ENCODE results near the gene ORMDL1. TPM values are rescaled to one million over a fixed set of nuclear protein-coding genes. Genes with fewer than 3 reads are reported as not detected.
A peak's percentile ranks its signal among the peaks of the same experiment; 100 is the strongest.

Gene ORMDL1
- total RNA-seq, 2 experiments from 2014 or later: 34.6 to 37.3 TPM

- H3K4me3 Mint-ChIP-seq: no peak overlapping the region
- no peaks in the 10 kb centered on the region for H3K9me3 Mint-ChIP-seq
- no peak overlapping the region for H3K27ac Mint-ChIP-seq
- peaks cover 7% of the 10 kb centered on the region for H3K4me1 Mint-ChIP-seq (ENCODE audit: low read depth)
- CTCF ChIA-PET: interaction anchor here (0.8 to 2.1 kb wide), 2 partner anchors 9 to 37 kb away, joined by 3 to 6 read pairs; partner anchors contain the start of gene OSGEPL1
- H3K27me3 Mint-ChIP-seq (ENCODE audit: low read depth): no peaks in the 10 kb centered on the region
- DNase-seq: no peak
- H3K36me3 Mint-ChIP-seq (ENCODE audit: low read depth): peaks cover 22% of the 10 kb centered on the region
- intact Hi-C loops (cut with micrococcal nuclease): no loop called here
These were observed 15.4 kb upstream of the ORMDL1 start for GRCh38 chr2:189799531-189799930.

GRCh38 chr2:189799030-189799331 is 14.8 kb upstream of the ORMDL1 start:
- DNase-seq: no peak
- peaks cover 23% of the 10 kb centered on the region for H3K36me3 Mint-ChIP-seq (ENCODE audit: low read depth)

GRCh38 chr2:189798312-189799029 is 14.3 kb upstream of the ORMDL1 start:
- intact Hi-C loops (cut with micrococcal nuclease): loop anchor here (1.0 kb wide), 1 partner anchor 272 kb away; no protein-coding TSS in a partner anchor
- no peak for DNase-seq
- peaks cover 7% of the 10 kb centered on the region for H3K4me1 Mint-ChIP-seq (ENCODE audit: low read depth)
- no peaks in the 10 kb centered on the region for H3K27me3 Mint-ChIP-seq (ENCODE audit: low read depth)
- CTCF ChIA-PET: interaction anchor here (0.6 to 2.1 kb wide), 8 partner anchors 12 to 1101 kb away, joined by 3 to 7 read pairs (median 4); partner anchors contain the start of gene OSGEPL1
- no peaks in the 10 kb centered on the region for H3K9me3 Mint-ChIP-seq
- no peak overlapping the region for H3K4me3 Mint-ChIP-seq
- H3K27ac Mint-ChIP-seq: no peak overlapping the region
- peaks cover 23% of the 10 kb centered on the region for H3K36me3 Mint-ChIP-seq (ENCODE audit: low read depth)

More at GRCh38 chr2:189799030-189799331, 14.8 kb upstream of the ORMDL1 start:
- Mint-ChIP-seq H3K4me3 (no peak overlapping the region), H3K4me1 (ENCODE audit: low read depth) (peaks cover 7% of the 10 kb centered on the region), H3K27ac (no peak overlapping the region), H3K27me3 (ENCODE audit: low read depth) (no peaks in the 10 kb centered on the region), H3K9me3 (no peaks in the 10 kb centered on the region)
- CTCF ChIA-PET: interaction anchor here (0.6 to 2.1 kb wide), 7 partner anchors 12 to 1100 kb away, joined by 3 to 7 read pairs (median 3); partner anchors contain the start of gene OSGEPL1
- intact Hi-C loops (cut with micrococcal nuclease): no loop called here

GRCh38 chr2:189797902-189798301 is 13.8 kb upstream of the ORMDL1 start:
- no peak overlapping the region for H3K4me3 Mint-ChIP-seq
- no peaks in the 10 kb centered on the region for H3K27me3 Mint-ChIP-seq (ENCODE audit: low read depth)
- H3K36me3 Mint-ChIP-seq (ENCODE audit: low read depth): peaks cover 27% of the 10 kb centered on the region
- CTCF ChIA-PET: interaction anchor here (0.7 to 1.2 kb wide), 2 partner anchors 11 to 353 kb away, joined by 4 to 7 read pairs; no protein-coding TSS in a partner anchor
- H3K27ac Mint-ChIP-seq: no peak overlapping the region
- intact Hi-C loops (cut with micrococcal nuclease): loop anchor here (1.0 kb wide), 1 partner anchor 272 kb away; no protein-coding TSS in a partner anchor
- no peak for DNase-seq
- H3K4me1 Mint-ChIP-seq (ENCODE audit: low read depth): peaks cover 7% of the 10 kb centered on the region
- H3K9me3 Mint-ChIP-seq: no peaks in the 10 kb centered on the region

- Mint-ChIP-seq H3K4me1 (ENCODE audit: low read depth) (peaks cover 7% of the 10 kb centered on the region), H3K27ac (no peak overlapping the region), H3K36me3 (ENCODE audit: low read depth) (peaks cover 24% of the 10 kb centered on the region), H3K9me3 (no peaks in the 10 kb centered on the region), H3K27me3 (ENCODE audit: low read depth) (no peaks in the 10 kb centered on the region), H3K4me3 (no peak overlapping the region)
- DNase-seq: no peak
- CTCF ChIA-PET: no interaction called here
- intact Hi-C loops (cut with micrococcal nuclease): no loop called here
These were observed 10.2 kb upstream of the ORMDL1 start for GRCh38 chr2:189794310-189794709.

GRCh38 chr2:189791338-189792042 is 7.4 kb upstream of the ORMDL1 start:
- H3K4me1 Mint-ChIP-seq (ENCODE audit: low read depth): peaks cover 12% of the 10 kb centered on the region
- DNase-seq: no peak
- CTCF ChIA-PET: interaction anchor here (0.9 kb wide), 1 partner anchor 8 kb away, joined by 3 read pairs; no protein-coding TSS in a partner anchor
- peaks cover 30% of the 10 kb centered on the region for H3K36me3 Mint-ChIP-seq (ENCODE audit: low read depth)
- no peak overlapping the region for H3K4me3 Mint-ChIP-seq
- intact Hi-C loops (cut with micrococcal nuclease): no loop called here
- H3K27me3 Mint-ChIP-seq (ENCODE audit: low read depth): no peaks in the 10 kb centered on the region
- no peak overlapping the region for H3K27ac Mint-ChIP-seq
- no peaks in the 10 kb centered on the region for H3K9me3 Mint-ChIP-seq

GRCh38 chr2:189783451-189783926 is 650 bp downstream of the ORMDL1 start:
- DNase-seq: no peak
- CTCF ChIA-PET: interaction anchor here (0.5 to 2.9 kb wide), 4 partner anchors 21 to 1793 kb away, joined by 3 to 11 read pairs (median 4); partner anchors contain the start of gene OSGEPL1
- H3K4me3 Mint-ChIP-seq: peak overlapping the region; percentile 93
- H3K4me1 Mint-ChIP-seq (ENCODE audit: low read depth): peaks cover 57% of the 10 kb centered on the region
- no peaks in the 10 kb centered on the region for H3K9me3 Mint-ChIP-seq
- H3K36me3 Mint-ChIP-seq (ENCODE audit: low read depth): peaks cover 53% of the 10 kb centered on the region
- peak overlapping the region; percentile 90 for H3K27ac Mint-ChIP-seq
- H3K27me3 Mint-ChIP-seq (ENCODE audit: low read depth): no peaks in the 10 kb centered on the region
- intact Hi-C loops (cut with micrococcal nuclease): loop anchor here (5.0 to 10.0 kb wide), 6 partner anchors 321 to 1871 kb away; partner anchors contain the start of gene NEMP2

- CTCF ChIA-PET: no interaction called here
- H3K4me1 Mint-ChIP-seq (ENCODE audit: low read depth): peaks cover 54% of the 10 kb centered on the region
- no peak overlapping the region for H3K27ac Mint-ChIP-seq
- peaks cover 49% of the 10 kb centered on the region for H3K36me3 Mint-ChIP-seq (ENCODE audit: low read depth)
- H3K27me3 Mint-ChIP-seq (ENCODE audit: low read depth): no peaks in the 10 kb centered on the region
- intact Hi-C loops (cut with micrococcal nuclease): loop anchor here (5.0 to 10.0 kb wide), 6 partner anchors 320 to 1873 kb away; partner anchors contain the start of gene NEMP2
- H3K9me3 Mint-ChIP-seq: no peaks in the 10 kb centered on the region
- H3K4me3 Mint-ChIP-seq: peak overlapping the region; percentile 93
- DNase-seq: peak; percentile 27
These were observed 1.9 kb downstream of the ORMDL1 start for GRCh38 chr2:189782221-189782671.

- CTCF ChIA-PET: interaction anchor here (1.5 kb wide), 1 partner anchor 9 kb away, joined by 13 read pairs; the partner anchor contains the start of gene OSGEPL1
- Mint-ChIP-seq H3K27ac (no peak overlapping the region), H3K36me3 (ENCODE audit: low read depth) (peaks cover 21% of the 10 kb centered on the region), H3K9me3 (no peaks in the 10 kb centered on the region), H3K27me3 (ENCODE audit: low read depth) (no peaks in the 10 kb centered on the region), H3K4me3 (no peak overlapping the region), H3K4me1 (ENCODE audit: low read depth) (no peaks in the 10 kb centered on the region)
- DNase-seq: no peak
- intact Hi-C loops (cut with micrococcal nuclease): no loop called here
These were observed 11.9 kb downstream of the ORMDL1 start for GRCh38 chr2:189772212-189772611.

- Mint-ChIP-seq H3K4me3 (no peak overlapping the region), H3K36me3 (ENCODE audit: low read depth) (peaks cover 28% of the 10 kb centered on the region), H3K27ac (no peak overlapping the region), H3K4me1 (ENCODE audit: low read depth) (no peaks in the 10 kb centered on the region), H3K9me3 (no peaks in the 10 kb centered on the region), H3K27me3 (ENCODE audit: low read depth) (no peaks in the 10 kb centered on the region)
- no peak for DNase-seq
- intact Hi-C loops (cut with micrococcal nuclease): no loop called here
- CTCF ChIA-PET: interaction anchor here (1.5 kb wide), 1 partner anchor 8 kb away, joined by 13 read pairs; the partner anchor contains the start of gene OSGEPL1
These were observed 13.4 kb downstream of the ORMDL1 start for GRCh38 chr2:189770590-189771322.

GRCh38 chr2:189763908-189764661 is 20.1 kb downstream of the ORMDL1 start:
- H3K4me1 Mint-ChIP-seq (ENCODE audit: low read depth): peaks cover 13% of the 10 kb centered on the region
- intact Hi-C loops (cut with micrococcal nuclease): loop anchor here (1.0 to 5.0 kb wide), 5 partner anchors 90 to 770 kb away; partner anchors contain the start of genes ANKAR, NEMP2, SLC40A1 and WDR75
- H3K4me3 Mint-ChIP-seq: peak overlapping the region; percentile 41
- H3K27me3 Mint-ChIP-seq (ENCODE audit: low read depth): no peaks in the 10 kb centered on the region
- peaks cover 19% of the 10 kb centered on the region for H3K36me3 Mint-ChIP-seq (ENCODE audit: low read depth)
- H3K9me3 Mint-ChIP-seq: no peaks in the 10 kb centered on the region
- no peak for DNase-seq
- CTCF ChIA-PET: interaction anchor here (0.6 to 4.9 kb wide), 8 partner anchors 10 to 967 kb away, joined by 3 to 65 read pairs (median 8); partner anchors contain the start of genes ANKAR and ASNSD1
- no peak overlapping the region for H3K27ac Mint-ChIP-seq
